Measurements from ENCODE around the gene NTRK2.
"Not testable (repeated sequence)": the region's sequence is repeated elsewhere in the genome, so short reads cannot be mapped to it uniquely, and the experiment has no call there.

The NTRK2 gene

GRCh38 chr9:85040821-85041465 is 371.4 kb downstream of the NTRK2 start:
- DNase-seq: no peak

GRCh38 chr9:85041466-85042137 is 372.1 kb downstream of the NTRK2 start:
- no peak for DNase-seq

- DNase-seq: no peak
Measured at GRCh38 chr9:85042981-85043647, 373.6 kb downstream of the NTRK2 start.

GRCh38 chr9:85045271-85045670 is 375.7 kb downstream of the NTRK2 start:
- DNase-seq: no peak

- DNase-seq: no peak
Measured at GRCh38 chr9:85046475-85046874, 376.9 kb downstream of the NTRK2 start.

GRCh38 chr9:85053206-85053786 is 383.8 kb downstream of the NTRK2 start:
- DNase-seq: no peak

- DNase-seq: no peak
Measured at GRCh38 chr9:85054017-85054416, 384.5 kb downstream of the NTRK2 start.

- DNase-seq: no peak
Measured at GRCh38 chr9:85055506-85056202, 386.1 kb downstream of the NTRK2 start.

- DNase-seq: no peak
Measured at GRCh38 chr9:85056203-85056572, 386.7 kb downstream of the NTRK2 start.

GRCh38 chr9:85061969-85062368 is 392.4 kb downstream of the NTRK2 start:
- DNase-seq: no peak

- DNase-seq: no peak
Measured at GRCh38 chr9:85062385-85063022, 393.0 kb downstream of the NTRK2 start.

- no peak for DNase-seq
Measured at GRCh38 chr9:85064811-85065371, 395.4 kb downstream of the NTRK2 start.

- DNase-seq: no peak
Measured at GRCh38 chr9:85067792-85068191, 398.3 kb downstream of the NTRK2 start.

- DNase-seq: not testable (repeated sequence)
Measured at GRCh38 chr9:85069421-85069820, 399.9 kb downstream of the NTRK2 start.
